ENCODE measurements around the gene TAS2R39.

GRCh38 chr7:143217806-143218205 is 34.6 kb downstream of the TAS2R39 start:
- TF ChIP-seq CTCF (IDR thresholded peaks at IDR 0.05) (no peak), ZFX (IDR thresholded peaks at IDR 0.05; ENCODE audit: borderline replicate concordance) (no peak)

Measured in 22Rv1 (cell line).